Uterus (tissue), 2 donors: ENCODE measurements around the gene P2RY14.

Source experiments
- POLR2A ChIP-seq, 2 donors: fragments of 450-650 bp; IDR thresholded peaks; one replicate each; pipeline ENCODE4 v1.6.1; 2016; ENCODE audit warnings: antibody characterized with exemption in 2 of 2, mild to moderate bottlenecking in 1 of 2, moderate library complexity in 1 of 2
- TF ChIP-seq, protein P1 (sequence below), 4 experiments: fragments of 200-600 bp in 2 of 4; fragments of 450-650 bp in 2 of 4; sonication (generic) in 2 of 4; IDR thresholded peaks; one replicate each; pipeline ENCODE4 v1.5.1; 2016 to 2019; ENCODE audit warnings: antibody characterized with exemption in 4 of 4, mild to moderate bottlenecking in 2 of 4, moderate library complexity in 1 of 4

GRCh38 chr3:151197981-151198767, 80.2 kb downstream of the P2RY14 start:
- TF ChIP-seq, protein P1, sequence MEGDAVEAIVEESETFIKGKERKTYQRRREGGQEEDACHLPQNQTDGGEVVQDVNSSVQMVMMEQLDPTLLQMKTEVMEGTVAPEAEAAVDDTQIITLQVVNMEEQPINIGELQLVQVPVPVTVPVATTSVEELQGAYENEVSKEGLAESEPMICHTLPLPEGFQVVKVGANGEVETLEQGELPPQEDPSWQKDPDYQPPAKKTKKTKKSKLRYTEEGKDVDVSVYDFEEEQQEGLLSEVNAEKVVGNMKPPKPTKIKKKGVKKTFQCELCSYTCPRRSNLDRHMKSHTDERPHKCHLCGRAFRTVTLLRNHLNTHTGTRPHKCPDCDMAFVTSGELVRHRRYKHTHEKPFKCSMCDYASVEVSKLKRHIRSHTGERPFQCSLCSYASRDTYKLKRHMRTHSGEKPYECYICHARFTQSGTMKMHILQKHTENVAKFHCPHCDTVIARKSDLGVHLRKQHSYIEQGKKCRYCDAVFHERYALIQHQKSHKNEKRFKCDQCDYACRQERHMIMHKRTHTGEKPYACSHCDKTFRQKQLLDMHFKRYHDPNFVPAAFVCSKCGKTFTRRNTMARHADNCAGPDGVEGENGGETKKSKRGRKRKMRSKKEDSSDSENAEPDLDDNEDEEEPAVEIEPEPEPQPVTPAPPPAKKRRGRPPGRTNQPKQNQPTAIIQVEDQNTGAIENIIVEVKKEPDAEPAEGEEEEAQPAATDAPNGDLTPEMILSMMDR (IDR thresholded peaks at IDR 0.05): no peak
- no peak for TF ChIP-seq POLR2A (IDR thresholded peaks at IDR 0.05)
